H9 (cell line): ENCODE measurements around the gene CFHR5. TPM values are rescaled to one million over a fixed set of nuclear protein-coding genes. Genes with fewer than 3 reads are reported as not detected.
"Not testable (repeated sequence)": the region's sequence is repeated elsewhere in the genome, so short reads cannot be mapped to it uniquely, and the experiment has no call there.

ENCODE experiments used
- DNase-seq: peaks from one replicate; pipeline ENCODE4 v3.0.0-alpha.2; 2017
- H2AFZ ChIP-seq: one replicate; pipeline ENCODE4 v1.6.1; 2013; ENCODE audit warnings: mild to moderate bottlenecking, low read length, control low read depth, moderate library complexity
- H2AK5ac ChIP-seq: 2 replicates; pipeline ENCODE4 v1.6.1; 2013; ENCODE audit warnings: low read length, control low read depth, mixed read lengths; ENCODE audit not compliant: insufficient read length
- H2BK120ac ChIP-seq: one replicate; pipeline ENCODE4 v1.6.1; 2013; ENCODE audit warnings: low read depth, mild to moderate bottlenecking, low read length, control low read depth, inconsistent platforms; ENCODE audit not compliant: poor library complexity, severe bottlenecking
- H2BK12ac ChIP-seq: 2 replicates; pipeline ENCODE4 v1.6.1; 2013; ENCODE audit warnings: low read length, control low read depth, mixed read lengths, low read depth; ENCODE audit not compliant: insufficient read length
- H2BK15ac ChIP-seq: 2 replicates; pipeline ENCODE4 v1.6.1; 2013; ENCODE audit warnings: low read depth, low read length, control low read depth
- H2BK20ac ChIP-seq: one replicate; pipeline ENCODE4 v1.6.1; 2013; ENCODE audit warnings: low read depth, mild to moderate bottlenecking, low read length, control low read depth, inconsistent platforms; ENCODE audit not compliant: poor library complexity, severe bottlenecking
- H2BK5ac ChIP-seq: 2 replicates; pipeline ENCODE4 v1.6.1; 2013; ENCODE audit warnings: low read length, control low read depth, mixed read lengths; ENCODE audit not compliant: insufficient read length
- H3K14ac ChIP-seq: 2 replicates; pipeline ENCODE4 v1.6.1; 2013; ENCODE audit warnings: low read length, control low read depth; ENCODE audit not compliant: insufficient read depth
- H3K18ac ChIP-seq: 2 replicates; pipeline ENCODE4 v1.6.1; 2013; ENCODE audit warnings: low read depth, mild to moderate bottlenecking, mixed read lengths, low read length, control low read depth; ENCODE audit not compliant: insufficient read length
- H3K23ac ChIP-seq: 2 replicates; pipeline ENCODE4 v1.6.1; 2013; ENCODE audit warnings: low read length, control low read depth, mixed read lengths, low read depth; ENCODE audit not compliant: insufficient read length
- H3K23me2 ChIP-seq: 2 replicates; pipeline ENCODE4 v1.6.1; 2013; ENCODE audit warnings: low read depth, mild to moderate bottlenecking, mixed read lengths, low read length, control low read depth; ENCODE audit not compliant: insufficient read length, poor library complexity, severe bottlenecking
- H3K27ac ChIP-seq: 2 replicates; pipeline ENCODE4 v1.5.1; 2013; ENCODE audit warnings: low read length, control low read depth, mixed read lengths, low read depth; ENCODE audit not compliant: insufficient read length
- H3K27me3 ChIP-seq: 2 replicates; pipeline ENCODE4 v1.6.1; 2013; ENCODE audit warnings: low read length, control low read depth, inconsistent platforms; ENCODE audit not compliant: insufficient read depth
- H3K4ac ChIP-seq: 2 replicates; pipeline ENCODE4 v1.6.1; 2013; ENCODE audit warnings: low read depth, mild to moderate bottlenecking, control low read depth, inconsistent platforms, low read length, moderate library complexity
- H3K4me1 ChIP-seq: 2 replicates; pipeline ENCODE4 v1.6.1; 2013; ENCODE audit warnings: low read length, control low read depth, inconsistent platforms; ENCODE audit not compliant: insufficient read depth
- H3K4me2 ChIP-seq: 2 replicates; pipeline ENCODE4 v1.6.1; 2013; ENCODE audit warnings: low read length, control low read depth, mixed read lengths; ENCODE audit not compliant: insufficient read length, insufficient read depth
- H3K56ac ChIP-seq: 2 replicates; pipeline ENCODE4 v1.6.1; 2013; ENCODE audit warnings: low read depth, mild to moderate bottlenecking, mixed read lengths, low read length, control low read depth; ENCODE audit not compliant: insufficient read length
- H3K79me1 ChIP-seq: 2 replicates; pipeline ENCODE4 v1.6.1; 2013; ENCODE audit warnings: low read depth, mild to moderate bottlenecking, moderate library complexity, low read length, control low read depth, inconsistent platforms; ENCODE audit not compliant: insufficient read depth, poor library complexity, severe bottlenecking
- H3K79me2 ChIP-seq: 2 replicates; pipeline ENCODE4 v1.6.1; 2013; ENCODE audit warnings: low read length, control low read depth, inconsistent platforms; ENCODE audit not compliant: insufficient read depth
- H3K9ac ChIP-seq: 2 replicates; pipeline ENCODE4 v1.6.1; 2013; ENCODE audit warnings: low read length, control low read depth, mixed read lengths; ENCODE audit not compliant: insufficient read length; ENCODE audit errors: extremely low read depth
- H3K9me3 ChIP-seq: one replicate; pipeline ENCODE4 v1.6.1; 2013; ENCODE audit warnings: low read depth, low read length, inconsistent platforms; ENCODE audit not compliant: control insufficient read depth
- H3T11ph ChIP-seq: one replicate; pipeline ENCODE4 v1.6.1; 2013; ENCODE audit warnings: mild to moderate bottlenecking, low read length, control low read depth, inconsistent platforms
- H4K20me1 ChIP-seq: one replicate; pipeline ENCODE4 v1.6.1; 2013; ENCODE audit not compliant: control insufficient read depth, insufficient read length, insufficient read depth
- H4K5ac ChIP-seq: 2 replicates; pipeline ENCODE4 v1.6.1; 2013; ENCODE audit warnings: low read depth, mild to moderate bottlenecking, mixed read lengths, low read length, control low read depth; ENCODE audit not compliant: insufficient read length
- H4K8ac ChIP-seq: replicated peaks from 2 replicates; pipeline ENCODE4 v1.6.1; 2013; ENCODE audit warnings: low read length, control low read depth, mixed read lengths, low read depth; ENCODE audit not compliant: insufficient read length
- H4K91ac ChIP-seq: 2 replicates; pipeline ENCODE4 v1.6.1; 2013; ENCODE audit warnings: low read depth, mild to moderate bottlenecking, moderate library complexity, mixed read lengths, low read length, control low read depth; ENCODE audit not compliant: insufficient read length
- H3K27ac Mint-ChIP-seq, 3 experiments: 2 replicates in 2 of 3; 3 replicates in 1 of 3; pipeline ENCODE4 v1.8.0; 2020 to 2021; ENCODE audit warnings: mixed read lengths in 3 of 3, mild to moderate bottlenecking in 1 of 3, moderate library complexity in 1 of 3
- H3K27me3 Mint-ChIP-seq: 2 replicates; pipeline ENCODE4 v1.8.0; 2021; ENCODE audit warnings: low read depth, mild to moderate bottlenecking, moderate library complexity, mixed read lengths
- H3K36me3 Mint-ChIP-seq, 3 experiments: 2 replicates in 2 of 3; 3 replicates in 1 of 3; pipeline ENCODE4 v1.8.0; 2020 to 2021; ENCODE audit warnings: low read depth in 3 of 3, mixed read lengths in 3 of 3; ENCODE audit not compliant: insufficient read depth in 1 of 3
- H3K4me1 Mint-ChIP-seq, 2 experiments: 2 replicates each; pipeline ENCODE4 v1.8.0; 2020; ENCODE audit warnings: mixed read lengths in 2 of 2
- H3K4me3 Mint-ChIP-seq, 2 experiments: 2 replicates in 1 of 2; 3 replicates in 1 of 2; pipeline ENCODE4 v1.8.0; 2020 to 2021; ENCODE audit warnings: mild to moderate bottlenecking in 2 of 2, mixed read lengths in 2 of 2, moderate library complexity in 1 of 2
- H3K9me3 Mint-ChIP-seq, 2 experiments: 2 replicates in 1 of 2; 3 replicates in 1 of 2; pipeline ENCODE4 v1.8.0; 2020; ENCODE audit warnings: mild to moderate bottlenecking in 2 of 2, mixed read lengths in 2 of 2, moderate library complexity in 1 of 2
- CTCF ChIP-seq: fragments of 200-600 bp; sonication (generic); conservative IDR thresholded peaks from 3 replicates; pipeline ENCODE4 v1.8.0; 2021; ENCODE audit warnings: antibody characterized with exemption, mild to moderate bottlenecking
- WGBS: extraction: QIAGEN DNeasy Blood & Tissue Kit; methylation state at CpG from one replicate; pipeline ENCODE4 v1.1.7; 2013; ENCODE audit warnings: missing lambda C conversion rate, low lambda C conversion rate, mixed read lengths; ENCODE audit not compliant: insufficient read length; ENCODE audit errors: extremely low coverage; 5-methylcytosine and 5-hydroxymethylcytosine counted together
- total RNA-seq: library from RNA; stranded (reverse); gene quantifications from 2 replicates; pipeline ENCODE4 v1.2.1, GENCODE V29; 2021

CFHR5 gene
- total RNA-seq, 1 experiment from 2014 or later, result not detected

- Mint-ChIP-seq H3K4me3 (no peak overlapping the region), H3K9me3 (no peaks in the 10 kb centered on the region), H3K36me3 (no peaks in the 10 kb centered on the region), H3K27me3 (no peaks in the 10 kb centered on the region), H3K27ac (no peak overlapping the region), H3K4me1 (no peaks in the 10 kb centered on the region)
- Histone ChIP-seq H4K8ac (no peak overlapping the region), H3K23ac (no peak overlapping the region), H2BK15ac (no peak overlapping the region), H3K9ac (no peak overlapping the region), H3K14ac (no peak overlapping the region), H4K91ac (no peak overlapping the region), H2AK5ac (no peak overlapping the region), H3K56ac (no peak overlapping the region), H3K4me2 (no peak overlapping the region), H3K27me3 (no peaks in the 10 kb centered on the region), H3K27ac (no peak overlapping the region), H2BK120ac (no peak overlapping the region), H3K4ac (no peak overlapping the region), H3T11ph (no peak overlapping the region), H3K18ac (no peak overlapping the region), H2BK5ac (no peak overlapping the region), H4K20me1 (no peaks in the 10 kb centered on the region), H3K79me1 (no peaks in the 10 kb centered on the region), H3K79me2 (no peaks in the 10 kb centered on the region), H3K23me2 (no peaks in the 10 kb centered on the region), H4K5ac (no peak overlapping the region), H3K9me3 (no peaks in the 10 kb centered on the region), H3K4me1 (no peaks in the 10 kb centered on the region), H2AFZ (no peak overlapping the region), H2BK20ac (no peak overlapping the region), H2BK12ac (no peak overlapping the region)
- DNase-seq, result no peak
- TF ChIP-seq CTCF, result no peak
These were observed 52.4 kb downstream of the CFHR5 start for GRCh38 chr1:197029749-197030148.

- not testable (repeated sequence) for H3K4me1 ChIP-seq, H4K5ac ChIP-seq, H2BK120ac ChIP-seq, H3K4me2 ChIP-seq, H3K27me3 ChIP-seq, H3K9me3 Mint-ChIP-seq, H3K23ac ChIP-seq, H3K27ac Mint-ChIP-seq, H3K79me2 ChIP-seq, H3K23me2 ChIP-seq, H3K27ac ChIP-seq, H4K20me1 ChIP-seq, H3K14ac ChIP-seq, H2AFZ ChIP-seq, H2AK5ac ChIP-seq, H2BK20ac ChIP-seq, H3K9me3 ChIP-seq, H3K18ac ChIP-seq, H3K4ac ChIP-seq, H4K91ac ChIP-seq, DNase-seq, H3K36me3 Mint-ChIP-seq, H3T11ph ChIP-seq, H2BK12ac ChIP-seq, H4K8ac ChIP-seq, H2BK5ac ChIP-seq, H3K9ac ChIP-seq, H3K4me3 Mint-ChIP-seq, H3K4me1 Mint-ChIP-seq, H3K56ac ChIP-seq, H2BK15ac ChIP-seq, H3K79me1 ChIP-seq, H3K27me3 Mint-ChIP-seq
- WGBS, result no CpG with 5 or more reads among the region's 6 CpGs
These were observed 57.4 kb downstream of the CFHR5 start for GRCh38 chr1:197034631-197035339.
